Keratinocyte (primary cell): ENCODE measurements around the gene CDH13. TPM values are rescaled to one million over a fixed set of nuclear protein-coding genes. Genes with fewer than 3 reads are reported as not detected.

Experiments
- DNase-seq: peaks from one replicate; pipeline ENCODE4 v3.0.0-alpha.2; 2011; ENCODE audit warnings: low read depth, missing footprints, low spot score
- FAIRE-seq: peaks from 2 replicates; lab custom pipeline; 2011; peaks lifted over from hg19 to GRCh38; lab: Jason Lieb, UNC
- H2AFZ ChIP-seq: 2 replicates; pipeline ENCODE4 v1.6.0; 2012; ENCODE audit warnings: low read length, control low read depth, inconsistent platforms; ENCODE audit not compliant: control insufficient read depth
- H3K27ac ChIP-seq: 2 replicates; pipeline ENCODE4 v1.5.1; 2011; ENCODE audit warnings: low read length; ENCODE audit not compliant: control insufficient read depth, insufficient read depth
- H3K27me3 ChIP-seq: 3 replicates; pipeline ENCODE4 v1.6.0; 2011; ENCODE audit warnings: low read length; ENCODE audit not compliant: control insufficient read depth, insufficient read depth; ENCODE audit errors: extremely low read depth
- H3K36me3 ChIP-seq, 2 experiments: 2 replicates in 1 of 2; 3 replicates in 1 of 2; pipeline ENCODE4 v1.5.1; 2011; ENCODE audit warnings: low read length in 2 of 2, mild to moderate bottlenecking in 1 of 2; ENCODE audit not compliant: control insufficient read depth in 2 of 2, insufficient read depth in 2 of 2; ENCODE audit errors: extremely low read depth in 1 of 2
- H3K4me1 ChIP-seq: 3 replicates; pipeline ENCODE4 v1.5.1; 2011; ENCODE audit warnings: low read length; ENCODE audit not compliant: control insufficient read depth, insufficient read depth; ENCODE audit errors: extremely low read depth
- H3K4me2 ChIP-seq: 3 replicates; pipeline ENCODE4 v1.6.0; 2011; ENCODE audit warnings: low read depth, low read length; ENCODE audit not compliant: control insufficient read depth, insufficient read depth; ENCODE audit errors: extremely low read depth
- H3K4me3 ChIP-seq, 3 experiments: fragments of 200-600 bp in 1 of 3; sonication (generic) in 1 of 3; 2 replicates in 2 of 3; 3 replicates in 1 of 3; pipeline ENCODE4 v1.5.1; 2011 to 2016; ENCODE audit warnings: low read length in 3 of 3, mild to moderate bottlenecking in 3 of 3, control low read depth in 2 of 3, inconsistent platforms in 1 of 3, low read depth in 1 of 3, mixed read lengths in 1 of 3, mixed run types in 1 of 3, moderate library complexity in 1 of 3; ENCODE audit not compliant: control insufficient read depth in 2 of 3, insufficient read depth in 2 of 3; ENCODE audit errors: extremely low read depth in 1 of 3
- H3K79me2 ChIP-seq: 2 replicates; pipeline ENCODE4 v1.6.0; 2012; ENCODE audit warnings: low read length; ENCODE audit not compliant: control insufficient read depth, insufficient read depth
- H3K9ac ChIP-seq: 3 replicates; pipeline ENCODE4 v1.6.0; 2011; ENCODE audit warnings: low read length; ENCODE audit not compliant: control insufficient read depth, insufficient read depth; ENCODE audit errors: extremely low read depth
- H3K9me1 ChIP-seq: 3 replicates; pipeline ENCODE4 v1.6.0; 2011; ENCODE audit warnings: low read length; ENCODE audit not compliant: control insufficient read depth, insufficient read depth; ENCODE audit errors: extremely low read depth
- H3K9me3 ChIP-seq: 2 replicates; pipeline ENCODE4 v1.5.1; 2012; ENCODE audit warnings: low read depth, low read length; ENCODE audit not compliant: control insufficient read depth
- H4K20me1 ChIP-seq: 3 replicates; pipeline ENCODE4 v1.6.0; 2011; ENCODE audit warnings: low read length; ENCODE audit not compliant: control insufficient read depth, insufficient read depth; ENCODE audit errors: extremely low read depth
- CTCF ChIP-seq, 3 experiments: IDR thresholded peaks in 1 of 3; conservative IDR thresholded peaks in 1 of 3; optimal IDR thresholded peaks in 1 of 3; 2 replicates in 2 of 3; 3 replicates in 1 of 3; pipeline versions ENCODE3 to v1.5.1; 2011; ENCODE audit warnings: low read length in 3 of 3, mild to moderate bottlenecking in 3 of 3, moderate library complexity in 2 of 3, control low read depth in 1 of 3, inconsistent platforms in 1 of 3; ENCODE audit not compliant: insufficient read depth in 2 of 3; ENCODE audit errors: extremely low read depth in 1 of 3
- EZH2 ChIP-seq: IDR thresholded peaks from one replicate; pipeline ENCODE4 v1.6.1; 2012; ENCODE audit warnings: inconsistent platforms, mild to moderate bottlenecking, low read length, moderate library complexity
- dilution Hi-C: fragments of 300-500 bp; cut with MboI; formaldehyde crosslinking; loops from one replicate; pipeline ENCODE4 v1.7.0; 2020; ENCODE audit warnings: low sequenced_read_pairs; ENCODE audit not compliant: extremely low pct_ligation_motif_present
- polyA plus RNA-seq, 5 experiments: library from polyadenylated mRNA; depleted of rRNA in 3 of 5; stranded (reverse) in 3 of 5; stranded (forward) in 1 of 5; unstranded in 1 of 5; fragments of >200 nt; gene quantifications; 1 replicate in 1 of 5; 2 replicates in 3 of 5; 3 replicates in 1 of 5; pipeline versions ENCODE4 v1.2.1 to v1.2.3, GENCODE V29; 2011 to 2012; ENCODE audit warnings: missing spikeins in 2 of 5, low read depth in 1 of 5, low replicate concordance in 1 of 5

CDH13 gene
- polyA plus RNA-seq, 1 donor (not counting 4 experiments of a cell fraction or from before 2014, with no cell fraction given): 111 TPM

- no peak for FAIRE-seq
- no peak for DNase-seq
These were observed 510.2 kb downstream of the CDH13 start for GRCh38 chr16:83136924-83137323.

DNA sequence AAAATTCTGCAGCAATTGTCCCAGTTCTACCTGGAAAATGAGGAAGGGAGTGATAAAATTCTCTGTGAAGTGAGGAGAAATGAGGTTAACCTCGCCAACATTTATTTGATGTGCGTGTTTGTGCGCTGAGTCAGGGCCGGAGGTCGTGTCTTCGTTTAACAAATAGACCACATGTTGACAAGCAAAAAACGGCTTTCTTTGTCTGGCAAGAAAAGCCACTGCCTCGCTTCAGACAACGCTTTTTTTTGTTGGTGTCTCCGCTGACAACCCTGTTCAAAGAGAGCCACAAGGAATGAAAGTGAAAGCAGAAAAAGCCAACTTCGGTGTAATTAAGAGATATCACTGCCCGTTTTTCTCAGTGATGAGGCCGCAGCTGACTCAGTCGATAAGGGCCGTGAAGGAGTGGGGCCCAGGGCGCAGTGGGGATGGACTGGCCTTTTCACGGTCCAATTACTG lies 510.6 kb downstream of the CDH13 start:
- Histone ChIP-seq H3K9ac (no peak overlapping the region), H3K36me3 (peaks cover 2 to 3% of the 10 kb centered on the region in 2 experiments), H2AFZ (no peak overlapping the region), H3K4me3 (no peak overlapping the region), H4K20me1 (no peaks in the 10 kb centered on the region), H3K27me3 (no peaks in the 10 kb centered on the region), H3K27ac (no peak overlapping the region), H3K4me2 (peak overlapping the region; percentile 22), H3K79me2 (no peaks in the 10 kb centered on the region), H3K9me1 (no peaks in the 10 kb centered on the region), H3K9me3 (no peaks in the 10 kb centered on the region), H3K4me1 (no peaks in the 10 kb centered on the region)
- FAIRE-seq (no peak), DNase-seq (no peak)
- dilution Hi-C loops: no loop called here
- no peak for TF ChIP-seq CTCF (optimal IDR thresholded peaks at IDR 0.05 in 1 of 3, IDR thresholded peaks at IDR 0.05 in 1 of 3, conservative IDR thresholded peaks at IDR 0.05 in 1 of 3; ENCODE audit: extremely low read depth in 1 of 3, insufficient read depth in 2 of 3, low read length in 3 of 3)

More at GRCh38 chr16:83136924-83137323, 510.2 kb downstream of the CDH13 start:
- dilution Hi-C loops: no loop called here
- no peaks in the 10 kb centered on the region for H3K9me3 ChIP-seq
- no peaks in the 10 kb centered on the region for H3K9me1 ChIP-seq
- no peaks in the 10 kb centered on the region for H3K79me2 ChIP-seq
- TF ChIP-seq EZH2 (no peak), CTCF (optimal IDR thresholded peaks at IDR 0.05 in 1 of 3, IDR thresholded peaks at IDR 0.05 in 1 of 3, conservative IDR thresholded peaks at IDR 0.05 in 1 of 3; ENCODE audit: extremely low read depth in 1 of 3, insufficient read depth in 2 of 3, low read length in 3 of 3) (no peak)
- no peak overlapping the region for H3K9ac ChIP-seq
- no peaks in the 10 kb centered on the region for H3K4me1 ChIP-seq
- H3K4me2 ChIP-seq: peak overlapping the region; percentile 22
- peaks cover 2 to 3% of the 10 kb centered on the region in 2 experiments for H3K36me3 ChIP-seq
- H3K27ac ChIP-seq: no peak overlapping the region
- H4K20me1 ChIP-seq: no peaks in the 10 kb centered on the region
- H3K27me3 ChIP-seq: no peaks in the 10 kb centered on the region
- H2AFZ ChIP-seq: no peak overlapping the region
- H3K4me3 ChIP-seq: no peak overlapping the region
